HG02840 (cell line): ENCODE results near the gene SLC25A15.

Experiments
- ATAC-seq: cut with Tn5 transposase; IDR thresholded peaks from one replicate; pipeline ENCODE4 v1.9.1; 2021; ENCODE audit warnings: mild to moderate bottlenecking, moderate library complexity, moderate number of reproducible peaks; ENCODE audit not compliant: unreplicated experiment, low FRiP score

SLC25A15 gene

DNA sequence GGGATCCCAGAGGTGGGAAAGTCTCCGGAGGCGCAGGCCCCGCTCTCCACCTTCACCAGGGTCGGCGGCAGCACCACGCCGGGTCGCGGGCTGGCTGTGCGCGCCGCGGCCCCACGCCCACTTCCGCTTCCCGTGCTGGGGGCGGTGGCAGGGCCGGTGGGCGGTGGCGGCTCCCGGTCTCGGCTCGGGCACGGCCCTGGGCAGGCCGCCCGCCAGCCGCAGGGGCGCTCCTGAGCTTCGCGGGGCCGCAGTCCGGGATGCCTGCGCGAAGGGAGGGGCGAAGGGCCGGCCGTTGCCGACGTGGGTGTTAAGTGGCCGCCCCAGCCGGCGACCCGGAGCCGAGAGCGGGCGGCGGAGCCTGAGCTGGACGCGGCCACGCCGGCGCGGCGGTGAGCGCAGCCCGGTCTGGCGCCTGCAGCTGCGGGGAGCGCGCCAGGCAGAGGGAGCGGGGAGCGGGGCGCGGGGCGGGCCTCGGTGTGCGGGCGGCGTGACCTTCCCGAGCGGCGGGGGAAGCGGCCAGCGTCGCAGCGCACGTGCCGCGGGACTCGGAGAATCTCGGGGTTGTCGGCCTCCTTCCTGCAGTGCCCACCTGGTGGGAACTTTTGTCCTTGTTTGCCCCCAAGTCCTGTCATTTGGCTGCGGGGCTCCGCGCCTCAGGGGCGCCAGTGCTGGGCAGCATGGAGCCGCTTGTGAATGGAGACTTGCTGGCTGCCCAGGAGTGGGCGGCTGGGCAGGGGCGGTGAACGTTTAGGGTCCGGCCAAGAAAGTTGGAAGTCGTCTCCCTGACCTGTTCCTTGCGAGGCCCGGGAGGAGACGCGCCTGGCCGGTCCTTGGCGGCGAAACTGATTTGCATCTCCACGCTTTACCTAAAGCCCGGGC lies at the start of gene SLC25A15:
SLC25A15 (plus strand) TSS at position 337 of the 879 bp plus-strand sequence. CDS start 3,616 bp downstream, outside the sequence.
- peak; percentile 78 for ATAC-seq

- no peak for ATAC-seq
These were observed 40.1 kb upstream of the SLC25A15 start for GRCh38 chr13:40749327-40749726.

- no peak for ATAC-seq
These were observed 34.2 kb upstream of the SLC25A15 start for GRCh38 chr13:40755082-40755700.

DNA sequence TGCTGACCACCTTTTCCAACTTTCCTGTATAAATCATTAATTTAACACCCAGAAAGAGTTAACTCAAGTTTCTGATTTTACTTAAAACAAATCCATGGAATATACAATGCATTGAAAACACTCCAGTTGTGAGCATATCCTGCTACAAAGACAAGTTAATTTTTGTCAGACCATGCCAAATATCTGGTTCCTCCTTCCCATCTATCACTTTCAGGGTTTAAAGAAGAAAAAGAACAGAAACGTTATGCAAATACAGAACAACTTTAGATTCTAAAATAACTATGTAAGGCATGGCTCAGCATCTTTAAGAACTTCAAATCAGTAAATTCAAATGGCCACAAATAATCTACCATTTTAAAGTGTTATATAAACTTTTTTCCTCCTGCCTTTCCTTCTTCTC lies 33.4 kb upstream of the SLC25A15 start:
- ATAC-seq, result no peak

DNA sequence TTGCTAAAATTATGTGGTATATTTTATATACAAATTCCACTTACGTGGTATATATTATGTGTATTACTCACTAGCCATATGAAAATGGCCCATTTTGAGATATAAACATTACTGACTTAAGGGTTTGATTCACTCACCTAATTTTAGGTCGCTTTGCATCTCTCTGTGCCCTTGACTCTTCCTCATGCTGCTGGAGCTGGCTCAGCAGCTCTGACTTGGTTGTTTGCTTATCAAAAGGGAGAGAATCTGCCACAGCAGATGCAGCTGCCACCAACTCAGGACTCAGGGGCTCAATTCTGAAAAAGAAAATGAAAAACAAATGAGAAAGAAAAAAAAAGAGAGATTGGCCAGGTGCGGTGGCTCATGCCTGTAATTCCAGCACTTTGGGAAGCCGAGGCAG lies 30.6 kb upstream of the SLC25A15 start:
- ATAC-seq, result no peak

DNA sequence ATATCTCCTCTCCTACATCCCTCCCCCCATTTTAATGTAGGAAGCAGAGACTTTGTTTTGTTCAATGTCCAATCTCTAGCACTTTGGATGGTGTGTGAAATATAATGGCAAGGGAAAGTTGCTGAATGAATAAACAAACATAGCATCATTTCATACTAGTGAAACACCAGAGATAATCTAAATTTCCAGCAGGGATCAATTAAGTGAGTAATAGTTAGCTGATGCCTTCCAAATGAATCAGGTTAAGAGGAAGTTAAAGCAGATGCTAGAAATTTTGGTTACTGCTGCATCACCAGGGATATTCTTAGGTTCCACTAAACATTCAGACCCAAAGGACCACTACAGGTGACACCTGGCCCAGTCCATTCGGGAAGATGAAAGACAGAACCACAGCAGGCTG lies 26.6 kb upstream of the SLC25A15 start:
- no peak for ATAC-seq

DNA sequence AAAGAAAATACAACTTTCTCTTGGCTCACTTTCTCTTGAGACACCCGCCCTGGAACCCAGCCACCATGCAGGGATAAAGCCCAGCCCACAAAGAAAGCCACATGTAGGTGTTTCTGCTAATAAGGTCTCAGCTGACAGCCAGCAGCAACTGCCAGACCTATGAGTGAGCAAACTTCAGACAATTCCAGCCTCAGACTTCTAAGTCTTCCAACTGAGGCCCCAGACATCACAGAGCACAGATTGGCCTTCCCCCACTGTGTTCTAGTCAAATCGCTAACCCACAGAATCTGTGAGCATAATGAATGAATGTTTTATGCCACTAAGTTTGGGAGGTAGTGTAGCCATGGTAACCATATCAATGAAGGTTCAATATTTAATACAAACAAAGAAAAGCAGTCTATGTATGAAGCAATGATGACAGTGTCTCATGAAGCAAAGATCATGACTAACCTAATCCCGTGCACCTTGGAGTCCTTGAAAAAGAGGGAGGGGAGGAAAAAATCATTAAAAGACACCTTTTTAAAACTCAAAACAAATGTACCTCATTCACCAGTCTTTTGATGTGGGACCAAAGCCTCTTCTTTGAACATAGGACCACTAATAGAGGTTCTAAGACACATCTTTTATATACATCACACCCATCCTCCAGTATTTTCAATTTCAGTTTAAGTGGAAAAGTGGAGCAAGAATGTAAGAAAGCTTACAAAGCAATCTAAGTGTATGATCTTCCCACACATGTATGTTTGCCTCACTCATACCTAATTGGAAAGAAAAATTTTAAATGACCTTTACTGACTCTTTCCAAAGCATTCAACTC lies 24.6 kb upstream of the SLC25A15 start:
- ATAC-seq, result no peak

DNA sequence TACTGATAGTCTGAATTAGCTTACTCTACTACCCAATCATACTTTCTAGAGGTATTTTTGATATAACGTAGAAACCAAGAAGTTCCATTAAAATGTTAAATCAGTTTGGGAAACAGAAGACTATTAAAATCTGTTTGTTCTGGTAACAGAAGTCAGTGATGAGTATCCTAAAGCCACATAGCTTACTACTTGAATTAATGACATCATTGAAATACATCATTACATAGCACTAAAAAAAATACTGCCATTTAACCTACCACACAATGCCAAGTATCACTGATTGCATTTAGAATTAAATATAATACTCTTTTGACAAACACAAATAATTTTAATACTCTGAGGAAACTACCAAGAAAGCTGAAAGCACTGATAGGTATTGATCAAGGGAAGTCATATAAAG lies 23.8 kb upstream of the SLC25A15 start:
- ATAC-seq, result no peak

DNA sequence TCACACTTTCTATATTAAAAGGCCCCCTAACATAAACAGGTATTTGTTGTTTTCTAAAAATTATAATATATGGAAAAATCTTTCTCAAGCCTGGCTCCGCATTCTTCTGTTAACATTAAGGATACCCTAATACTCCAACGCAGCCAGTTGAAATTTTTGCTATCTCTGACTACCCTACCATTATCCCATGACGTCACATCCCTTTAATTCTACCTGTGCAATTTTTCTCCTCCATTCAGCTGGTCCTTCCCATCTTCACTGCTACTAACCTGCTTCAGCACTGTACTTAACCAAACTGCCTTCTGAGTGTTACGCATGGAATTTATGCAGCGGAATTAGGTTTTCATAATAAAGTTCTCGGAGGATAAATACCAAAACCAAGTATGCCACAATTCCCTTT lies 19.4 kb upstream of the SLC25A15 start:
- no peak for ATAC-seq

GRCh38 chr13:40770609-40770933 lies 18.8 kb upstream of the SLC25A15 start:
- ATAC-seq, result no peak

GRCh38 chr13:40770934-40771618 lies 18.3 kb upstream of the SLC25A15 start, which contains the start of gene MRPS31:
Gene MRPS31, minus strand, starts transcription at chr13:40771190. Its CDS starts 54 bp downstream, at chr13:40771136.
- peak; percentile 97 for ATAC-seq

GRCh38 chr13:40772765-40773473 lies 16.5 kb upstream of the SLC25A15 start:
- ATAC-seq, result no peak

GRCh38 chr13:40774672-40775071 lies 14.7 kb upstream of the SLC25A15 start:
- no peak for ATAC-seq

GRCh38 chr13:40776232-40776631 lies 13.2 kb upstream of the SLC25A15 start:
- no peak for ATAC-seq

DNA sequence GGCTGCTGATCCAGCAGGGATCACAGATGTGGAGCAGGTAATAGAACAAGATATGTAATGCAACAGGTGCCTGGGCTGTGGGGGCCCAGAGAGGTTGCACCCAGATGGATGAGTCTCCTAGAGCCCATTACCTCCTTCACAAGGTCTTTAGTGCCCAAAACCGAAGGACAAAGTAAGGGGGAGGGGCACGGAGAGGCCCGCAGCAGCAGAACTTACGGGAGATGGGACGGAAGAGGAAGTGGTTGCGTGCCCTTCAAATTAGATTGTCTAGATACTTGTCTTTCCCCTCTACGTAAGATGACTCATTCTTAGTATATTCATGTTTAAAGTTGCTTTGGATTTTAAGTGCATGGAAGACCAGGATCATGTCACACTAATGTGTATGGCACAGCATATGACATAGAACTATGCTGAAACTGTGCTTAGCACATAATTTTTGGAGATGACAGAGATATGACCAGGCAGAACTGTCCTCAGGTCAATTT lies 12.7 kb upstream of the SLC25A15 start:
- peak; percentile 37 for ATAC-seq

- peak; percentile 88 for ATAC-seq
These were observed 12.1 kb upstream of the SLC25A15 start for GRCh38 chr13:40777166-40777808.

- peak; percentile 7 for ATAC-seq
These were observed 11.6 kb upstream of the SLC25A15 start for GRCh38 chr13:40777809-40778175.

DNA sequence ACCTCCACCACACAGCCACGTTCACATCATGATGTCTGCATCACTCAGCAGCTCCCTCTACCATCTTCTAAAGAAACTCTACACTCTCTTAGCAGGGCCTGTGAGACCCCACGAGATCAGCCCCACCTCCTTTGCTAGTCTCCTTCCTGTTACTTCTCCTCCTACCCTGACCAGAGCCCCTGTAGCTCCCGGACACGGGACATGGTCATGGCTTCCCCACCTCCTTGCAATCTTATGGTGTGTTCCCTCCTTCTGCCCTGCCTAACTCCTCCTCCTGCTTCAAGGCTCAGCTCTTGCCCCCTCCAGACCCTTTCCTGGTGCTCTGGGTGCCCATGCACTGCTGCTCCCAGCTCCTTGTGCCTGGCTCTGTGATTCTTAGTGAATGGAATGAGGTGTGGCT lies 10.4 kb upstream of the SLC25A15 start:
- ATAC-seq, result no peak

DNA sequence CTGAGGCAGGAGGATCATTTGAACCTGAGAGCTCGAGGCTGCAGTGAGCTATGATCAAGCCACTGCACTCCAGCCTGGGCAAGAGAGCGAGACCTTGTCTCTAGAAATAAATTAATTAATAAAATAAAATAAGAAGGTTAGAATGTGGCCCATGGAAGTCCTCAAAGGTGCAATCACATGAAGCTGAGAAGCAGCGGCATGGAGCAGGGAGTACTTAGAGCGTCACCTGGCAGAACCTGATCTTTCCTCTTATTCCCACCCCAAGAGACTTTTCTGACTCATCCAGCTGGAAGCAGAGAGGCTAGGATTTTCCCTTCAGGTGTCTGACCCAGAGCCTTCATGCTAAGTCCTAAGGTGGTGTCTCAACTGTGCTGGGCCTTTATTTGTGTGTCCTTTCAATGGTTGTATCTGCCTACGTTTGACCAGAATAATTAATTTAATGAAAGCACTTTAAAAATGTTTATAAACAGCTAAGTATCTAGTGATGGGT lies 9.6 kb upstream of the SLC25A15 start:
- ATAC-seq, result no peak
